ENCODE data around the gene GNG2.

Gene GNG2

GRCh38 chr14:51828017-51828797 is 32.2 kb upstream of the GNG2 start:
- no peaks in the 10 kb centered on the region for H3K4me1 ChIP-seq (ENCODE audit: control insufficient read depth, insufficient read depth, low read length)
- H3K36me3 ChIP-seq (ENCODE audit: control insufficient read depth in 2 of 2, insufficient read depth in 2 of 2, low read length in 2 of 2), result no peaks in the 10 kb centered on the region
- peaks cover 0 to 3% of the 10 kb centered on the region in 2 donors for H3K9me3 ChIP-seq (ENCODE audit: control insufficient read depth in 2 of 2, low read length in 2 of 2)
- no peak overlapping the region for H3K9ac ChIP-seq (ENCODE audit: low read length in 2 of 2)
- H3K27me3 ChIP-seq (ENCODE audit: control insufficient read depth in 1 of 2, insufficient read depth in 2 of 2, low read length in 2 of 2), result peaks cover 0 to 2% of the 10 kb centered on the region in 2 donors
- H3K27ac ChIP-seq (ENCODE audit: low read length), result no peak overlapping the region
- no peak overlapping the region for H3K4me3 ChIP-seq (ENCODE audit: low read length in 2 of 2)

GRCh38 chr14:51834240-51834639 is 26.2 kb upstream of the GNG2 start:
- Histone ChIP-seq H3K4me1 (ENCODE audit: control insufficient read depth, insufficient read depth, low read length) (no peaks in the 10 kb centered on the region), H3K4me3 (ENCODE audit: low read length in 2 of 2) (no peak overlapping the region), H3K36me3 (ENCODE audit: control insufficient read depth in 2 of 2, insufficient read depth in 2 of 2, low read length in 2 of 2) (no peaks in the 10 kb centered on the region), H3K27me3 (ENCODE audit: control insufficient read depth in 1 of 2, insufficient read depth in 2 of 2, low read length in 2 of 2) (no peaks in the 10 kb centered on the region), H3K9ac (ENCODE audit: low read length in 2 of 2) (no peak overlapping the region), H3K9me3 (ENCODE audit: control insufficient read depth in 2 of 2, low read length in 2 of 2) (peaks cover 0 to 3% of the 10 kb centered on the region in 2 donors), H3K27ac (ENCODE audit: low read length) (no peak overlapping the region)

GRCh38 chr14:51836417-51836816 is 24.0 kb upstream of the GNG2 start:
- Histone ChIP-seq H3K36me3 (ENCODE audit: control insufficient read depth in 2 of 2, insufficient read depth in 2 of 2, low read length in 2 of 2) (no peaks in the 10 kb centered on the region), H3K27ac (ENCODE audit: low read length) (no peak overlapping the region), H3K4me3 (ENCODE audit: low read length in 2 of 2) (no peak overlapping the region), H3K9ac (ENCODE audit: low read length in 2 of 2) (no peak overlapping the region), H3K4me1 (ENCODE audit: control insufficient read depth, insufficient read depth, low read length) (no peaks in the 10 kb centered on the region), H3K27me3 (ENCODE audit: control insufficient read depth in 1 of 2, insufficient read depth in 2 of 2, low read length in 2 of 2) (no peaks in the 10 kb centered on the region), H3K9me3 (ENCODE audit: control insufficient read depth in 2 of 2, low read length in 2 of 2) (peaks cover 0 to 3% of the 10 kb centered on the region in 2 donors)

- H3K27me3 ChIP-seq (ENCODE audit: control insufficient read depth in 1 of 2, insufficient read depth in 2 of 2, low read length in 2 of 2), result no peaks in the 10 kb centered on the region
- H3K4me3 ChIP-seq (ENCODE audit: low read length in 2 of 2), result no peak overlapping the region
- no peaks in the 10 kb centered on the region for H3K4me1 ChIP-seq (ENCODE audit: control insufficient read depth, insufficient read depth, low read length)
- H3K9me3 ChIP-seq (ENCODE audit: control insufficient read depth in 2 of 2, low read length in 2 of 2), result no peaks in the 10 kb centered on the region
- no peaks in the 10 kb centered on the region for H3K36me3 ChIP-seq (ENCODE audit: control insufficient read depth in 2 of 2, insufficient read depth in 2 of 2, low read length in 2 of 2)
- H3K27ac ChIP-seq (ENCODE audit: low read length), result no peak overlapping the region
- no peak overlapping the region for H3K9ac ChIP-seq (ENCODE audit: low read length in 2 of 2)
These were observed 16.1 kb upstream of the GNG2 start for GRCh38 chr14:51844081-51844881.

GRCh38 chr14:51845811-51846210 is 14.6 kb upstream of the GNG2 start:
- H3K36me3 ChIP-seq (ENCODE audit: control insufficient read depth in 2 of 2, insufficient read depth in 2 of 2, low read length in 2 of 2), result no peaks in the 10 kb centered on the region
- H3K9ac ChIP-seq (ENCODE audit: low read length in 2 of 2), result no peak overlapping the region
- H3K27me3 ChIP-seq (ENCODE audit: control insufficient read depth in 1 of 2, insufficient read depth in 2 of 2, low read length in 2 of 2), result no peaks in the 10 kb centered on the region
- no peaks in the 10 kb centered on the region for H3K9me3 ChIP-seq (ENCODE audit: control insufficient read depth in 2 of 2, low read length in 2 of 2)
- no peak overlapping the region for H3K27ac ChIP-seq (ENCODE audit: low read length)
- H3K4me1 ChIP-seq (ENCODE audit: control insufficient read depth, insufficient read depth, low read length), result no peaks in the 10 kb centered on the region
- no peak overlapping the region for H3K4me3 ChIP-seq (ENCODE audit: low read length in 2 of 2)

- Histone ChIP-seq H3K4me1 (ENCODE audit: control insufficient read depth, insufficient read depth, low read length) (no peaks in the 10 kb centered on the region), H3K9me3 (ENCODE audit: control insufficient read depth in 2 of 2, low read length in 2 of 2) (no peaks in the 10 kb centered on the region), H3K36me3 (ENCODE audit: control insufficient read depth in 2 of 2, insufficient read depth in 2 of 2, low read length in 2 of 2) (no peaks in the 10 kb centered on the region), H3K27me3 (ENCODE audit: control insufficient read depth in 1 of 2, insufficient read depth in 2 of 2, low read length in 2 of 2) (no peaks in the 10 kb centered on the region), H3K27ac (ENCODE audit: low read length) (no peak overlapping the region), H3K4me3 (ENCODE audit: low read length in 2 of 2) (peak overlapping the region in 1 of 2 donors; percentile 22), H3K9ac (ENCODE audit: low read length in 2 of 2) (no peak overlapping the region)
These were observed 13.6 kb upstream of the GNG2 start for GRCh38 chr14:51846631-51847488.

- H3K9me3 ChIP-seq (ENCODE audit: control insufficient read depth in 2 of 2, low read length in 2 of 2), result no peaks in the 10 kb centered on the region
- H3K9ac ChIP-seq (ENCODE audit: low read length in 2 of 2), result no peak overlapping the region
- H3K27ac ChIP-seq (ENCODE audit: low read length), result no peak overlapping the region
- no peaks in the 10 kb centered on the region for H3K4me1 ChIP-seq (ENCODE audit: control insufficient read depth, insufficient read depth, low read length)
- no peaks in the 10 kb centered on the region for H3K36me3 ChIP-seq (ENCODE audit: control insufficient read depth in 2 of 2, insufficient read depth in 2 of 2, low read length in 2 of 2)
- H3K27me3 ChIP-seq (ENCODE audit: control insufficient read depth in 1 of 2, insufficient read depth in 2 of 2, low read length in 2 of 2), result no peaks in the 10 kb centered on the region
- no peak overlapping the region for H3K4me3 ChIP-seq (ENCODE audit: low read length in 2 of 2)
These were observed 13.0 kb upstream of the GNG2 start for GRCh38 chr14:51847489-51847796.

GRCh38 chr14:51848120-51848519 is 12.3 kb upstream of the GNG2 start:
- no peaks in the 10 kb centered on the region for H3K27me3 ChIP-seq (ENCODE audit: control insufficient read depth in 1 of 2, insufficient read depth in 2 of 2, low read length in 2 of 2)
- H3K4me1 ChIP-seq (ENCODE audit: control insufficient read depth, insufficient read depth, low read length), result no peaks in the 10 kb centered on the region
- H3K9me3 ChIP-seq (ENCODE audit: control insufficient read depth in 2 of 2, low read length in 2 of 2), result no peaks in the 10 kb centered on the region
- H3K27ac ChIP-seq (ENCODE audit: low read length), result no peak overlapping the region
- no peak overlapping the region for H3K4me3 ChIP-seq (ENCODE audit: low read length in 2 of 2)
- H3K36me3 ChIP-seq (ENCODE audit: control insufficient read depth in 2 of 2, insufficient read depth in 2 of 2, low read length in 2 of 2), result no peaks in the 10 kb centered on the region
- no peak overlapping the region for H3K9ac ChIP-seq (ENCODE audit: low read length in 2 of 2)

- no peaks in the 10 kb centered on the region for H3K36me3 ChIP-seq (ENCODE audit: control insufficient read depth in 2 of 2, insufficient read depth in 2 of 2, low read length in 2 of 2)
- H3K4me3 ChIP-seq (ENCODE audit: low read length in 2 of 2), result no peak overlapping the region
- H3K27me3 ChIP-seq (ENCODE audit: control insufficient read depth in 1 of 2, insufficient read depth in 2 of 2, low read length in 2 of 2), result no peaks in the 10 kb centered on the region
- H3K27ac ChIP-seq (ENCODE audit: low read length), result no peak overlapping the region
- no peaks in the 10 kb centered on the region for H3K4me1 ChIP-seq (ENCODE audit: control insufficient read depth, insufficient read depth, low read length)
- no peak overlapping the region for H3K9ac ChIP-seq (ENCODE audit: low read length in 2 of 2)
- H3K9me3 ChIP-seq (ENCODE audit: control insufficient read depth in 2 of 2, low read length in 2 of 2), result no peaks in the 10 kb centered on the region
These were observed 11.3 kb upstream of the GNG2 start for GRCh38 chr14:51849097-51849496.

GRCh38 chr14:51850651-51851050 is 9.8 kb upstream of the GNG2 start:
- no peaks in the 10 kb centered on the region for H3K4me1 ChIP-seq (ENCODE audit: control insufficient read depth, insufficient read depth, low read length)
- H3K9me3 ChIP-seq (ENCODE audit: control insufficient read depth in 2 of 2, low read length in 2 of 2), result no peaks in the 10 kb centered on the region
- no peak overlapping the region for H3K9ac ChIP-seq (ENCODE audit: low read length in 2 of 2)
- no peaks in the 10 kb centered on the region for H3K36me3 ChIP-seq (ENCODE audit: control insufficient read depth in 2 of 2, insufficient read depth in 2 of 2, low read length in 2 of 2)
- H3K27ac ChIP-seq (ENCODE audit: low read length), result no peak overlapping the region
- H3K4me3 ChIP-seq (ENCODE audit: low read length in 2 of 2), result no peak overlapping the region
- no peaks in the 10 kb centered on the region for H3K27me3 ChIP-seq (ENCODE audit: control insufficient read depth in 1 of 2, insufficient read depth in 2 of 2, low read length in 2 of 2)

All from stomach smooth muscle (tissue), 2 donors.